Glutamatergic neuron (in vitro differentiated cells): ENCODE measurements around the gene ZBTB40. TPM values are rescaled to one million over a fixed set of nuclear protein-coding genes. Genes with fewer than 3 reads are reported as not detected.

ENCODE experiments used
- DNase-seq: peaks from one replicate; pipeline ENCODE4 v3.0.0; 2022
- H3K27ac Mint-ChIP-seq: one replicate; pipeline ENCODE4 v1.8.0; 2020; ENCODE audit warnings: mild to moderate bottlenecking, mixed read lengths, inconsistent platforms; ENCODE audit not compliant: unreplicated experiment
- H3K27me3 Mint-ChIP-seq: one replicate; pipeline ENCODE4 v1.8.0; 2020; ENCODE audit warnings: mild to moderate bottlenecking, moderate library complexity, mixed read lengths, inconsistent platforms; ENCODE audit not compliant: unreplicated experiment
- H3K36me3 Mint-ChIP-seq: one replicate; pipeline ENCODE4 v1.8.0; 2020; ENCODE audit warnings: mild to moderate bottlenecking, mixed read lengths, inconsistent platforms; ENCODE audit not compliant: unreplicated experiment
- H3K4me1 Mint-ChIP-seq: one replicate; pipeline ENCODE4 v1.8.0; 2020; ENCODE audit warnings: mild to moderate bottlenecking, low read depth, mixed read lengths, inconsistent platforms; ENCODE audit not compliant: unreplicated experiment
- H3K4me3 Mint-ChIP-seq: one replicate; pipeline ENCODE4 v1.8.0; 2020; ENCODE audit warnings: mild to moderate bottlenecking, mixed read lengths, inconsistent platforms; ENCODE audit not compliant: unreplicated experiment
- H3K9me3 Mint-ChIP-seq: one replicate; pipeline ENCODE4 v1.8.0; 2020; ENCODE audit warnings: mild to moderate bottlenecking, moderate library complexity, mixed read lengths, inconsistent platforms; ENCODE audit not compliant: unreplicated experiment
- total RNA-seq: library from RNA; stranded (reverse); fragmentation: NEBNext Ultra II Directional; extraction: Animal tissue kit (Norgen Biotek cat#: 25700); gene quantifications from one replicate; pipeline ENCODE4 v1.2.1, GENCODE V29; 2021; ENCODE audit not compliant: unreplicated experiment
- TF ChIP-seq, protein P1 (sequence below): fragments of 200-600 bp; sonication (generic); IDR thresholded peaks from one replicate; pipeline ENCODE4 v1.5.0; 2021; ENCODE audit not compliant: partially characterized antibody, unreplicated experiment

The ZBTB40 gene
- total RNA-seq, 1 donor from 2014 or later, result 25.7 TPM

DNA sequence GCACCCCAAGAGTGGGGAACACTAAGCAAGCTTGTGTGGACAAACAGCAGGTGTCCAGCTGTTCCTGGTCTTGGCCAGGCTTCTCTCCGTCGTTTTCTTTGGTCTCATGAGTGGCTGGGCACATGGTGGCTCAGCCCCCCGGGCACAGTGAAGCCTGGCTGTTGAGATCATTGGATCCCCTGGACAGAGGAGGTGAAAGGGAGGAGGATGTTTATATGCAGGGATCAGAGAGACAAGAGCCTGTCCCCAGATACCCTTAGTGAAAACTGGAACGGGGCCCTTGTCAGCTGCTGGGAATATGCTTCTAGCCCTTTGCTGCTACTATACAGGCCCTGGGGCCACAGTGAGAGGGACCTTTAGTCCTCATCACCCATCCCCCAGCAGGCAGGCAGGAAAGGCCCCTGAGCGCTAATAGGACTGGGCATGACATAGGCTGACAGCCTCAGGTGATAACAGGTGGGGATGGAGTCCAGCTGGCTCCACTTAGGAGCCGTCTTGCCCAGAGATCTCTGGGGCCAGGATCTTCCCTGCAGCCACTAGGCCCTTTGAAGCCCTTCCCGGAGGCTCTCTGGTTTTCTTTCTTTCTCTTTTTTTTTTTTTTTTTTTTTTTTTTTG, 128.0 kb downstream of the ZBTB40 start:
- TF ChIP-seq, protein P1, sequence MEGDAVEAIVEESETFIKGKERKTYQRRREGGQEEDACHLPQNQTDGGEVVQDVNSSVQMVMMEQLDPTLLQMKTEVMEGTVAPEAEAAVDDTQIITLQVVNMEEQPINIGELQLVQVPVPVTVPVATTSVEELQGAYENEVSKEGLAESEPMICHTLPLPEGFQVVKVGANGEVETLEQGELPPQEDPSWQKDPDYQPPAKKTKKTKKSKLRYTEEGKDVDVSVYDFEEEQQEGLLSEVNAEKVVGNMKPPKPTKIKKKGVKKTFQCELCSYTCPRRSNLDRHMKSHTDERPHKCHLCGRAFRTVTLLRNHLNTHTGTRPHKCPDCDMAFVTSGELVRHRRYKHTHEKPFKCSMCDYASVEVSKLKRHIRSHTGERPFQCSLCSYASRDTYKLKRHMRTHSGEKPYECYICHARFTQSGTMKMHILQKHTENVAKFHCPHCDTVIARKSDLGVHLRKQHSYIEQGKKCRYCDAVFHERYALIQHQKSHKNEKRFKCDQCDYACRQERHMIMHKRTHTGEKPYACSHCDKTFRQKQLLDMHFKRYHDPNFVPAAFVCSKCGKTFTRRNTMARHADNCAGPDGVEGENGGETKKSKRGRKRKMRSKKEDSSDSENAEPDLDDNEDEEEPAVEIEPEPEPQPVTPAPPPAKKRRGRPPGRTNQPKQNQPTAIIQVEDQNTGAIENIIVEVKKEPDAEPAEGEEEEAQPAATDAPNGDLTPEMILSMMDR, result no peak
- H3K4me1 Mint-ChIP-seq, result peaks cover 4% of the 10 kb centered on the region
- H3K27ac Mint-ChIP-seq, result no peak overlapping the region
- no peak for DNase-seq
- H3K27me3 Mint-ChIP-seq, result peaks cover 14% of the 10 kb centered on the region
- H3K9me3 Mint-ChIP-seq, result peaks cover 14% of the 10 kb centered on the region
- no peaks in the 10 kb centered on the region for H3K36me3 Mint-ChIP-seq
- no peak overlapping the region for H3K4me3 Mint-ChIP-seq

Other genes with a start within 250 kb of the ZBTB40 start
- gene EPHA8, start 111.6 kb downstream of the ZBTB40 start, total RNA-seq, result 0.69 TPM
- gene C1QA, start 184.8 kb downstream of the ZBTB40 start, total RNA-seq, result not detected
- gene C1QC, start 191.8 kb downstream of the ZBTB40 start, total RNA-seq, result not detected
- gene C1QB, start 201.4 kb downstream of the ZBTB40 start, total RNA-seq, result not detected